Measurements from ENCODE around the gene PARD3.
A peak's percentile ranks its signal among the peaks of the same experiment; 100 is the strongest.

PARD3 gene

GRCh38 chr10:34580214-34580613, 234.9 kb downstream of the PARD3 start:
- DNase-seq (ENCODE audit: low spot score) = no peak

- no peak for DNase-seq (ENCODE audit: low spot score)
Measured at GRCh38 chr10:34578468-34578867, 236.6 kb downstream of the PARD3 start.

DNA sequence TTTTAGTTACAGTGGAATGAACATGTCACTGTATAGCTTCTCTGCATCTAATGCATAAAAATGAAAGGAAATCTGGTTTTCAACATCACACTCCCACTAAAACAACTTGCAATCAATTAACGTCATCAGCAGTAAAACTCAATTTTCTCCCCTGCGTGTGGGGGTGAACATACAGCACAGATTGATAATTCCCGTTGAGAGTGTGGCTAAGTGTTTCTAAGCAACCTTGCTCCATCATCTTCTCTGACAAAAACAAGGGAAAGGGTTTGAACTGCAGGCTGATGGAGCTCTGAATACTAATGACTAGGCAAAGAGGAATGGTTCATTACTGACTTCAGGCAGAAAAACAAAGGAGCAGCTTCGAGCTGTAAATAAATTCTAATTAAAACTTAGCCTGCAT, 238.3 kb downstream of the PARD3 start:
- DNase-seq (ENCODE audit: low spot score) = no peak

DNA sequence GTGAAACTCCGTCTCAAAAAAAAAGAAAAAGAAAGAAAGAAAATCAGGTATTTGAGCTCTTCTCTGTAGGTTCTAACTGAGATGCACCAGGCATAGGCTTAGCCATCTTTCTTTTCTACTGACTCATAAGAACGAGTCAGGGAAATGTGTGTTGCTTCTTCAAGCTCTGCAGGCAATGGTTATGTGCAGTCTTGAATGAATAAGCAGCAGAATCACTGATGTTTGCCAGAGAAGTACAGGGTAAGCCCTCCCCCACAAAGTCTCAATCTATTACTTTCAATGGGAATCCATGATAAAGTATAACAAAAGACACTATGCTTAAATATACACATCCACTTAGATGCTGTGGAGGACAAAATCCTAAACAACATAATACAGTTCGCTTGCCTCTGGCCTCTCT, 239.2 kb downstream of the PARD3 start:
- DNase-seq (ENCODE audit: low spot score) = peak; percentile 70

DNA sequence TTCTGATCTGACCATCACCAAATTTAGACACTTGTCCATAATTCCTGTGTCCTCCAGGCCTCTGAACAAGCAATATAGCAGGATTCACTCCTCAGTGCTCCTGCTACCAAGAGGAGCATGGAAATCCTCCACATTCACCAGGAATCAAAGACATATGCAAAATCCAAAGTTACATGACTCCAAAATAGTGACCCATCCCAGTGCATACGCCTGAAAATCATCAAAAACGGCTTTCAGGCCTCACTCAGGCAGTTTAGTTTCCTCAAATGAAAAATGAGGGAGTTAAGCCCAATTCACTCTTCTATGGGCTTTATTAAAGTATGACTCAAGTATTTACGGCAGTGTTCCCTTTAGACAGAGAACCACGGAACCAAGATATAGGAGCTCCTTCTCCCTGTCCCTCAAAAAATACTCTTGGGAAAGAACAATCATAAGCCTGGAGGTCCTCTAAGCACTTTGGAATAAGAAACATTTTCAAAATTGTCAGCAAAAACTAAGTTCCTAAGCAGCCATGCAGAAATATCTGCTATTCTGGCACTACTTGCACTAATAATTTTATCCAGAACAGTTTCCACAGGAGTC, 240.7 kb downstream of the PARD3 start:
- no peak for DNase-seq (ENCODE audit: low spot score)

GRCh38 chr10:34570887-34571286, 244.2 kb downstream of the PARD3 start:
- DNase-seq (ENCODE audit: low spot score) = no peak

- DNase-seq (ENCODE audit: low spot score) = no peak
Measured at GRCh38 chr10:34567659-34568253, 247.3 kb downstream of the PARD3 start.

- no peak for DNase-seq (ENCODE audit: low spot score)
Measured at GRCh38 chr10:34565934-34566333, 249.2 kb downstream of the PARD3 start.

DNA sequence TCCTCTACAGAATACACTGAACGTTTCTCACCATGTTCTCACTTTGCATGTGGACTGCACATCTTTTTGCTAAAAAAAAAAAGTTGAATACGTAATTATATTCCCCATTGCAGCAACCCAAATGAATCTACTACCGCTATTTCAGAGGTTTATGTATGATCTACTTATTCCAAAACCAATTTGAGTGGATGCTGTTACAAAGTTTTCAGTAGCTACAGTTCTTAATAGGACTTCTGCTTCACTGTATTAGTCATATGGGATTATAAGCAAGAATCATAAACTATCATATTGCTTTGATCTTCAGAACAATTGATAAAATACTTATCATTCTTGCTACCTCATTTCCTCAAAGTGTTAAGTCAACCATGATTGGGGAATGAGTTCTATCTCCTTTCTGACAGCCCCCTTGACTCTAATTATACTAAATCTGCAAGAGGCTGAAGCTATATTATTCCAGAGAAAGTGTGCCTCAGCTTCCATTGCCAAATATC, 257.0 kb downstream of the PARD3 start:
- no peak for DNase-seq (ENCODE audit: low spot score)

- DNase-seq (ENCODE audit: low spot score) = no peak
Measured at GRCh38 chr10:34557173-34557572, 257.9 kb downstream of the PARD3 start.

- DNase-seq (ENCODE audit: low spot score) = no peak
Measured at GRCh38 chr10:34555653-34556052, 259.4 kb downstream of the PARD3 start.

DNA sequence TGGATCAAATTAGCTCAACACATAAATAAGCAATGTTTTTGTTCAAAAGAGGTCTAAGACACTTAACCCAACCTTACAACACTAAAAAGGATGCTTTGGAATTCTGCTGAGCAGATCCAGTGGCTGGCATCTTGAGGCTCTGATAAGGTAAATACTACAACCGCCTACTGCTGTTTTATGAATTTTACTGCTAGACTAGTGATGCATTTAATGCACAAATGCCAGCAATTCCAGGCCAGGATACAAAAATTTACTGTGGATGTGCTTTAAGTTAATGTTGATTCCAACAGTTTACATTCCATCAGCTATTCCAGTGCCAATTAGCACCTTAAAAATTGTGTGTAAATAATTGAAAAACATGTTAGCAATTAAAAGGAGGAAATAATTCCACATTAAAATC, 261.3 kb downstream of the PARD3 start:
- no peak for DNase-seq (ENCODE audit: low spot score)

DNA sequence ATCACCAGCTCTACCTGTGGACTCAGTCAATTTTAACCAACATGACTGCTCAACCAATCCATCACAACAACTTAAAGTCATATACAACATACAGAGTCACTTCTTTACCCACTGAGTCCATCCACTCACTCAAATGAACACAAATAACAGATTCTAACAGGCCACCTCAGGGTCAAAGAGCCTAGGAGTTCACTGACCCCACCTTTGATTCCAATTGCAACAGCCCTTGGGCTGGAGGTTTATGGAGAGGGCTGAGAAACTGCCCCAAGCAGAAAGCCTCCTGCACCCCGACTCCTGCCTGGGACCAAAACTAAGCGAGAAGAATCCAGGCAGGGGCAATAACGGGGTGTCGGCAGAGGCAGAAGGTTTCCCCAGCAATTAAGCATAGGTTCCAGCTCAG, 263.8 kb downstream of the PARD3 start:
- DNase-seq (ENCODE audit: low spot score) = no peak

DNA sequence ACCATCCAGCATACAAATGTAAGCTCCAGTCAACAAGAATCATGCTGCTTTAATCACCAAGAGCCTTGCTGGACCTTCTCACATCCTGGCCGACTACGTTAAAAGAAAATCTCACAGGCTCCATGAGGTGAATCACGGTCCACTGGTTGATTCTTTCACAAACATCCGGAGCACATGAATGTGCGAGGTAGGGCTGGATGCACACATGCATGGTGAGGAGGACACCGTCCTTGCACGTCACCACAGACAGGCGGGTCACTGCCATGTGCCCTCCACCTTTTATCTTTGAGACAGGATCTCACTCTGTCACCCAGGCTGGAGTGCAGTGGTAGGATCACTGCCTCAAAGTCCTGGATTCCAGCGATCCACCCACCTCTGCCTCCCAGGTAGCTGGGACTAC, 265.1 kb downstream of the PARD3 start:
- DNase-seq (ENCODE audit: low spot score) = no peak

DNA sequence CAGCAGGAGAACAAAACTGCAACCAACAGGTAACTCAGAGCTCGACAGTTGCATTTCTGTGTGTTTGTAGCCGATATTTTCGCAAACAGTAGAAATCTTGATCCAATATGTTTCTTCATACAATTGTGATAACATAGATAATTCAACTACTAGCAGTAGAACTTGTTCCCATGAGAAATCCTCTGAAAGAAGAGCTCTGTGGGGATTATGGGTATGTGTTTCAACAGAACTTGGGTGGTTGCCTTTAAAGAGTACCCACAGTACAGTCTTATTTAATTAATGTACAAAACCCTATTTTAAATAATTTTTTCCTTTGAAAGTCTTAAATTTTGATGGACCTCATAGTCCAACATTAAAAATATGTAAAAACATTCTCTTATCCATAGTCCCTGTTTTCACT, 266.1 kb downstream of the PARD3 start:
- DNase-seq (ENCODE audit: low spot score) = no peak

- no peak for DNase-seq (ENCODE audit: low spot score)
Measured at GRCh38 chr10:34548466-34548865, 266.6 kb downstream of the PARD3 start.

- no peak for DNase-seq (ENCODE audit: low spot score)
Measured at GRCh38 chr10:34547695-34548094, 267.4 kb downstream of the PARD3 start.

GRCh38 chr10:34547291-34547690, 267.8 kb downstream of the PARD3 start:
- no peak for DNase-seq (ENCODE audit: low spot score)

GRCh38 chr10:34544400-34544799, 270.7 kb downstream of the PARD3 start:
- no peak for DNase-seq (ENCODE audit: low spot score)

DNA sequence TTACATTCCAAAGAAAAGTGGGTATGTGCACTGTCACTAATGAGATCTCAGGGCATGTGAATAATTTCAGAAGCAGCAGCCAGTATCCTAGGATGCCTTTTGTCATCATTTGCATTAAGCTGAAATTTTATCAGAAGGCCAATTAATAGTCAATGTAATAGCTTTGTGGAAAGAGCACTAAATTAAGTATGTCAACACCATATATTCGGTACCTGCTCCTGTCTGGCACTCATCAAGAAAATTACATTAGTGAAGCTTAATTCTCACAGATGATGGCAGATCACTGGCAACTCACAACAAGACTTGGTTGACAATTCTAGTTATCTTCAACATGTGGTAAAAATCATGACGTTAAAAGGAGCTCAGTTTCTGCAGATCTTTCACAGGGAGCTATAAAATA, 271.4 kb downstream of the PARD3 start:
- no peak for DNase-seq (ENCODE audit: low spot score)

DNA sequence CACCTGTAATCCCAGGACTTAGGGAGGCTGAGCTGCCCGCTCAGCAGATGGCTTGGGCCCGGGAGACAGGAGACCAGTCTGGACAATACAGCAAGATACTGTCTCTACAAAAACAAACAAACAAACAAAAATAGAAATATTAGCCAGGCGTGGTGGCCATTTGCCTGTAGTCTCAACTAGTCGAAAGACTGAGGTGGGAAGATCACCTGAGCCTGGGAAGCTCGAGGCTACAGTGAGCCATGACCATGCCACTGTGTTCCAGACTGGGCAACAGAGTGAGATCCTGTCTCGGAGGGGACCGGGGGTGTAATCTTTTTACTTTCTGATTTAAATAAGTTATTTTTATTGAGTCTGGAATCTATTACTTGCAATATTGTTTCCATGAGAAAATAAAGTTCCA, 274.6 kb downstream of the PARD3 start:
- DNase-seq (ENCODE audit: low spot score) = no peak

GRCh38 chr10:34539533-34540315, 275.4 kb downstream of the PARD3 start:
- DNase-seq (ENCODE audit: low spot score) = no peak

DNA sequence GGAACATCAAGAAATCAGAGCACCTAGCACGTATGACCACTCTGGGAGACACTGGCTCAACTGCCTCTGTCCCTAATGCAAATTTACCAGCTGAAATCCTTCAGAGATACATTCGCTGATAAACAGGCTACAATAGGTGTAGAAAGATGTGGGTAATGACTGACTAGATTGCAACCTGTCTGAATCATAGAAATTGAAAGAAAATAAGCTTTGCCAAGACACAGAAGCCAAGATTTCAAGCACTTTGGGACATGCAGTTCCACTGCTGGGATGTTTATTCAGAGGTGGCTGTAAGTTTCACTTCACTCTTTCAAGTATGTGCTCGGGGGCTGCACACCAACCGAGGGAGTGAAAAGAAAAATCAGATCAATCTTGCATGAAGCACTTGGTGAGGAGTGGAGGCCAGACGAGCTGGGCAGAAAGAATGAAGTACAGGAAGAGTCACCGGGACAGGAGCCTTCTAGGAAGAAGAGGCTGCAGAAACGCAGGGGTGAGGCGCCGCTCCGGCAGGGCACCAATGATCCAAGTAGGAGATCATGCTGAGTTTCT, 276.7 kb downstream of the PARD3 start:
- no peak for DNase-seq (ENCODE audit: low spot score)

Data from RKO (cell line).